Activated naive CD8-positive, alpha-beta T cell treated with anti-CD3 and anti-CD28 coated beads for 36 hours (primary cell): Measurements from ENCODE around the gene MGAT4C. TPM values are rescaled to one million over a fixed set of nuclear protein-coding genes. Genes with fewer than 3 reads are reported as not detected.

Experiments used
- DNase-seq: peaks from one replicate; pipeline ENCODE4 v3.0.0; 2021
- H3K27ac Mint-ChIP-seq: one replicate; pipeline ENCODE4 v1.8.0; 2022; ENCODE audit warnings: mild to moderate bottlenecking, moderate library complexity, mixed read lengths
- H3K27me3 Mint-ChIP-seq: one replicate; pipeline ENCODE4 v1.8.0; 2022; ENCODE audit warnings: mild to moderate bottlenecking, mixed read lengths
- H3K36me3 Mint-ChIP-seq: one replicate; pipeline ENCODE4 v1.8.0; 2021; ENCODE audit warnings: mild to moderate bottlenecking, mixed read lengths
- H3K4me1 Mint-ChIP-seq: one replicate; pipeline ENCODE4 v1.8.0; 2021; ENCODE audit warnings: mixed read lengths
- H3K4me3 Mint-ChIP-seq: one replicate; pipeline ENCODE4 v1.8.0; 2022; ENCODE audit warnings: mild to moderate bottlenecking, moderate library complexity, mixed read lengths
- H3K9me3 Mint-ChIP-seq: one replicate; pipeline ENCODE4 v1.8.0; 2022; ENCODE audit warnings: mixed read lengths
- total RNA-seq, 2 experiments: library from RNA; stranded (reverse); gene quantifications; one replicate each; pipeline ENCODE4 v1.2.3, GENCODE V29; 2021

Gene MGAT4C
- total RNA-seq, 2 experiments from 2014 or later, result not detected

GRCh38 chr12:85998074-85998473 lies 258.1 kb downstream of the MGAT4C start:
- Mint-ChIP-seq H3K27me3 (no peaks in the 10 kb centered on the region), H3K36me3 (no peaks in the 10 kb centered on the region), H3K4me1 (no peaks in the 10 kb centered on the region), H3K27ac (no peak overlapping the region), H3K9me3 (peaks cover 11% of the 10 kb centered on the region), H3K4me3 (no peak overlapping the region)
- no peak for DNase-seq

DNA sequence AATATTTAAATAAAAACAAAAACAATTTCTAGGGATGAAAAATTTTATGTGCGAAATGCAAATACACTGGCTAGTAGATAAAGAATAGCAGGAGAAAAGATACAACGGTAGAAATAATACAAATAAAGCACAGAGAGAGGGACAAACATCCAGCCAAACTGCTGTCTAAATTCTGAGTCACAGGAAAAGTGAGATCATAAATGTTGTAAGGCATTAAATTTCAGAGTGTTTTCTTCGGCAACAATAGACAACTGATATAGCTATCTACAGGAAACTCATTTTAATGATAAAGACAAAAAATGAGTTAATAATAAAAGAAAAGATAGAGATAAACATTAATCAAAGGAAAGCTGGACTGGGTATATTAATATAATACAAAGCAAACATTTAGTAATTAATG lies 259.9 kb downstream of the MGAT4C start:
- Mint-ChIP-seq H3K4me1 (no peaks in the 10 kb centered on the region), H3K36me3 (no peaks in the 10 kb centered on the region), H3K9me3 (peaks cover 14% of the 10 kb centered on the region), H3K27me3 (no peaks in the 10 kb centered on the region), H3K27ac (no peak overlapping the region), H3K4me3 (no peak overlapping the region)
- no peak for DNase-seq

GRCh38 chr12:85993746-85994145 lies 262.4 kb downstream of the MGAT4C start:
- no peak for DNase-seq
- H3K36me3 Mint-ChIP-seq, result no peaks in the 10 kb centered on the region
- no peak overlapping the region for H3K27ac Mint-ChIP-seq
- H3K9me3 Mint-ChIP-seq, result peaks cover 15% of the 10 kb centered on the region
- H3K27me3 Mint-ChIP-seq, result no peaks in the 10 kb centered on the region
- H3K4me1 Mint-ChIP-seq, result no peaks in the 10 kb centered on the region
- H3K4me3 Mint-ChIP-seq, result no peak overlapping the region

DNA sequence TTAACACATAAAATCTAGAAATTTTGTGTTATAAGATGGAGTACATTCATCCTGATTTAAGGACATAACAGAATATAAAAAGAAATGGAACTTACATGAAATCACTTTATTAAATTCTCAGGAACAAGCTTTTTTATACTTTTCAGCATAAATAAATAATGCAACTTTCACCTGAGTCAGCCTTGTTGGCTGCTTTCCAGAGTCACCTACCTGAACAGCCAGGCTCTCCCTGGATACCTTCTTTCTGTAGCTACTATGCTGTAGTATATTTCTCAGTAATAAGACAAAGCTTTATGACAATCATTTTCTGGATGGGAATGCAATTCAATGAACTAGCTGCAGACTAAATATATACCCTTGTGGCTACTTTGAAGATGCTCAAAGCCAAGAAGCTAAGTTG lies 270.2 kb downstream of the MGAT4C start:
- no peaks in the 10 kb centered on the region for H3K4me1 Mint-ChIP-seq
- H3K9me3 Mint-ChIP-seq, result peaks cover 2% of the 10 kb centered on the region
- no peak for DNase-seq
- H3K27ac Mint-ChIP-seq, result no peak overlapping the region
- no peaks in the 10 kb centered on the region for H3K36me3 Mint-ChIP-seq
- no peaks in the 10 kb centered on the region for H3K27me3 Mint-ChIP-seq
- H3K4me3 Mint-ChIP-seq, result no peak overlapping the region

- H3K9me3 Mint-ChIP-seq, result no peaks in the 10 kb centered on the region
- no peak overlapping the region for H3K27ac Mint-ChIP-seq
- H3K4me1 Mint-ChIP-seq, result no peaks in the 10 kb centered on the region
- no peak overlapping the region for H3K4me3 Mint-ChIP-seq
- no peaks in the 10 kb centered on the region for H3K27me3 Mint-ChIP-seq
- no peaks in the 10 kb centered on the region for H3K36me3 Mint-ChIP-seq
- no peak for DNase-seq
Observed at GRCh38 chr12:85983601-85984000, 272.6 kb downstream of the MGAT4C start.

GRCh38 chr12:85979641-85980040 lies 276.6 kb downstream of the MGAT4C start:
- no peaks in the 10 kb centered on the region for H3K27me3 Mint-ChIP-seq
- no peaks in the 10 kb centered on the region for H3K4me1 Mint-ChIP-seq
- DNase-seq, result no peak
- H3K4me3 Mint-ChIP-seq, result no peak overlapping the region
- H3K27ac Mint-ChIP-seq, result no peak overlapping the region
- H3K36me3 Mint-ChIP-seq, result no peaks in the 10 kb centered on the region
- H3K9me3 Mint-ChIP-seq, result no peaks in the 10 kb centered on the region

GRCh38 chr12:85975716-85976115 lies 280.5 kb downstream of the MGAT4C start:
- Mint-ChIP-seq H3K9me3 (no peaks in the 10 kb centered on the region), H3K4me1 (no peaks in the 10 kb centered on the region), H3K27me3 (no peaks in the 10 kb centered on the region), H3K27ac (no peak overlapping the region), H3K36me3 (no peaks in the 10 kb centered on the region), H3K4me3 (no peak overlapping the region)
- DNase-seq, result no peak

DNA sequence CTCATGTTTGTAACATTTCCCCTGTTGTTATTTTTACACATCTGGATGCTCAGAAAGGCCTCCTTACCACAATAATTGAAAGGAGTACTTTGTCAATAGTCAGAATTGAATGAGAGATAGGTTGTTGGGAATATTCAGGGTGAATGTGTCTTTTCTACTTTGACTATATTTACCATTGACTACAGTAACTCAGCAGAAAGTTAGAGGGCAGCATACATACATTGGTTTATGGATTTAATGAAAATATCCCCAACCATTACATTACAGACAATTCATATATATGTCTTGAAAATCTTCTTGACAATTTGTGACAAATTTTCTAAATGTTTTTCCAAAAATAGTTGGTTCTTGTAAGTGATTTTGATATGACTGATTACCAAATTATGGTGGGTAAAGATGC lies 284.4 kb downstream of the MGAT4C start:
- Mint-ChIP-seq H3K9me3 (no peaks in the 10 kb centered on the region), H3K27me3 (no peaks in the 10 kb centered on the region), H3K4me3 (no peak overlapping the region), H3K27ac (no peak overlapping the region), H3K4me1 (no peaks in the 10 kb centered on the region), H3K36me3 (no peaks in the 10 kb centered on the region)
- DNase-seq, result no peak

DNA sequence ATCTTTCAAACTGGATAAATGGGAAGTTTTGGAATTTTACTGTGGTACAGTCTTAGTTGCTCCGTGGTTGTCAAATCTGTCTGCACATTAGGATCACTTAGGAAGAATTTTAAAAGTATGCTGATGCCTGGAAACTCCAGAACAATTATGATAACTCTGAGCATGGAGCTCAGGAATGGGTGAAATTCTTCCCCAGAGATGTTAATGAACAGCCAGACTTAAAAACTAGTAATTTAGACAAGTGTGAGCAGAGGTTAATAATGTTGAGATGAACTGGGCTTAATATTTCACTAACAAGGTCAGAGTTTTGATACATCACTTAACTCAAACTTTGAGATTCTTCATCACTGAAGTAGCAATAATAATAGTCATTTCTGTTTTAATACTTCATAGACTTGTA lies 287.6 kb downstream of the MGAT4C start:
- H3K4me1 Mint-ChIP-seq, result no peaks in the 10 kb centered on the region
- H3K9me3 Mint-ChIP-seq, result no peaks in the 10 kb centered on the region
- no peak for DNase-seq
- no peaks in the 10 kb centered on the region for H3K27me3 Mint-ChIP-seq
- no peak overlapping the region for H3K27ac Mint-ChIP-seq
- no peaks in the 10 kb centered on the region for H3K36me3 Mint-ChIP-seq
- no peak overlapping the region for H3K4me3 Mint-ChIP-seq

DNA sequence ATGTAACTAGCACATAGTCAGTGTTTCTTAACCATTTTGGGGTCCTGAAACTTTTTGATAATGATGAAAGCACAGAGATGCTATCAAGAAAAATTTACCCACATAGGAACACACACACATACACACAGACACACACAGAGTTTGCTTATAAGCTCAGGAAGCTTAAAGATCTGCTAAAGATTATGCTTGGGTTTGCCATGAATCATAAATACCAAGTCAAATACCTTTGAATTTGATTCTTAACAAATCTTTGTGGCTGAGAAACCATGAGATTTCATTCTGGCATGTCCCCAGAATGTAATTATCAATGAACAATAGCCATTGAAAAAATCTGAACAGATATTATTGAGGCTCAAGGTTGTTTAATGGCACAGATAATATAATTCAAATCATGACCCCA lies 292.9 kb downstream of the MGAT4C start:
- no peak overlapping the region for H3K27ac Mint-ChIP-seq
- no peak for DNase-seq
- H3K4me3 Mint-ChIP-seq, result no peak overlapping the region
- H3K36me3 Mint-ChIP-seq, result no peaks in the 10 kb centered on the region
- no peaks in the 10 kb centered on the region for H3K27me3 Mint-ChIP-seq
- no peaks in the 10 kb centered on the region for H3K4me1 Mint-ChIP-seq
- no peaks in the 10 kb centered on the region for H3K9me3 Mint-ChIP-seq

GRCh38 chr12:85956081-85956480 lies 300.1 kb downstream of the MGAT4C start:
- H3K27me3 Mint-ChIP-seq, result no peaks in the 10 kb centered on the region
- no peaks in the 10 kb centered on the region for H3K9me3 Mint-ChIP-seq

DNA sequence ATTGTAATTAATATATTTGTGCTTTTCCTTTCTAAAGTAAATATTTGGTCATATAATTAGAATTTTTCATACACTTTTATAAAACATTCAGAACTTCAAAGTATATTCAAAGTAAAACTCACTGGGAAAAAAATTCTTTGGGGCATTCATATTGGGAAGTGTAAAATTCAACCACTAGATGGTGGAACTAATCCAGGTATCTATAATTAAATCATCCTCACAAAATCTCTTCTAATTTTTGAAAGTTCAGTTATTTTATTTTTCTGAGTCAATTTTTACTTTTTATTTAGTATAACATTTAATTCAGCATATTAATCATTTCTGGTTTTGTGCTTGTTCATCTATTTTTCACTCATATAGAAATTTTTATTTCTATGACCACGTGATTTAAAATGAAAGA lies 301.1 kb downstream of the MGAT4C start:
- no peaks in the 10 kb centered on the region for H3K4me1 Mint-ChIP-seq
- DNase-seq, result no peak
- H3K27me3 Mint-ChIP-seq, result no peaks in the 10 kb centered on the region
- H3K4me3 Mint-ChIP-seq, result no peak overlapping the region
- H3K9me3 Mint-ChIP-seq, result no peaks in the 10 kb centered on the region
- no peaks in the 10 kb centered on the region for H3K36me3 Mint-ChIP-seq
- H3K27ac Mint-ChIP-seq, result no peak overlapping the region

More at GRCh38 chr12:85956081-85956480, 300.1 kb downstream of the MGAT4C start:
- no peak for DNase-seq
- H3K36me3 Mint-ChIP-seq, result no peaks in the 10 kb centered on the region
- H3K4me1 Mint-ChIP-seq, result no peaks in the 10 kb centered on the region
- H3K4me3 Mint-ChIP-seq, result no peak overlapping the region
- no peak overlapping the region for H3K27ac Mint-ChIP-seq

- Mint-ChIP-seq H3K9me3 (no peaks in the 10 kb centered on the region), H3K4me3 (no peak overlapping the region)
Observed at GRCh38 chr12:85951823-85952222, 304.4 kb downstream of the MGAT4C start.

GRCh38 chr12:85949253-85949652 lies 306.9 kb downstream of the MGAT4C start:
- Mint-ChIP-seq H3K27ac (no peak overlapping the region), H3K36me3 (no peaks in the 10 kb centered on the region), H3K4me1 (no peaks in the 10 kb centered on the region), H3K9me3 (no peaks in the 10 kb centered on the region), H3K27me3 (no peaks in the 10 kb centered on the region), H3K4me3 (no peak overlapping the region)
- DNase-seq, result no peak

More at GRCh38 chr12:85951823-85952222, 304.4 kb downstream of the MGAT4C start:
- Mint-ChIP-seq H3K36me3 (no peaks in the 10 kb centered on the region), H3K27ac (no peak overlapping the region), H3K4me1 (no peaks in the 10 kb centered on the region), H3K27me3 (no peaks in the 10 kb centered on the region)
- no peak for DNase-seq

DNA sequence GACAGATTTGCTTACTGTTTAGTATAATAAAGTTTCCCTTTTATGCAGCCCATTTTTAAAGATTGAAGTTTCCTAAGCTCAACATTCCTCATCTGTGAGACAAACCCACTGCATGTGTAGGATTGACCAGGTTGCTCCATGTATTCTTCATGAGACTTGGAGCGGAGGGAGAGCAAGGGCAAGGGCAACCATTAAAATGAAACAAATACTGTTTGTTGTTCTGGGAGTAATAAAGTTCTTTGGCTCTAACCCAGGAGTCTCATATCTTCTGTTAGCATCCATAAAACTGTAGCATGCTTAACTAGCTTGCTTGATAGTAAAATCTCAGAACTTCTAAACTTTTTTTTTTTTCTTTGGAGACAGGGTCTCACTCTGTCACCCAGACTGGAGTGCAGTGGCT lies 307.9 kb downstream of the MGAT4C start:
- no peak for DNase-seq
- Mint-ChIP-seq H3K27ac (no peak overlapping the region), H3K9me3 (no peaks in the 10 kb centered on the region), H3K4me3 (no peak overlapping the region), H3K4me1 (no peaks in the 10 kb centered on the region), H3K27me3 (no peaks in the 10 kb centered on the region), H3K36me3 (no peaks in the 10 kb centered on the region)

DNA sequence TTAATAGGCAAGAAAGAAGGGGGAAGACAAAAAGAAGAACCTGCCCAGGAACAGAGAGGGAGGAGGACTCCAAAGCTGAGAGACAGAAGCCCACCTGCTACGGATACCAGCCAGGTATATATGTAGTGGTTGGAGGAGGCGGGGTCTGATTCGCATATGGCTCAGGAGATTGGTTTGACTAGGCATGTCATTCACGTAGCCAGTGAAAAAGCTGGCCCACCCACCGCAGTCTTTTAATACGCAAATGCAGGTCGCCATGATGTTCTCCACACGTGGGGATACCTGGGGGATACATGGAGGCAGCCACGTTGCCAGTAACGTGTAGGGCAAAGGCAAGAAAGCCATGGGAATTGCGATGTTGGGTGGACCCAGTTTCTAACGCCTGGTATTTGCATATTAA lies 308.9 kb downstream of the MGAT4C start:
- no peak overlapping the region for H3K27ac Mint-ChIP-seq
- DNase-seq, result no peak
- H3K4me3 Mint-ChIP-seq, result no peak overlapping the region
- H3K27me3 Mint-ChIP-seq, result no peaks in the 10 kb centered on the region
- H3K9me3 Mint-ChIP-seq, result no peaks in the 10 kb centered on the region
- no peaks in the 10 kb centered on the region for H3K36me3 Mint-ChIP-seq
- no peaks in the 10 kb centered on the region for H3K4me1 Mint-ChIP-seq

DNA sequence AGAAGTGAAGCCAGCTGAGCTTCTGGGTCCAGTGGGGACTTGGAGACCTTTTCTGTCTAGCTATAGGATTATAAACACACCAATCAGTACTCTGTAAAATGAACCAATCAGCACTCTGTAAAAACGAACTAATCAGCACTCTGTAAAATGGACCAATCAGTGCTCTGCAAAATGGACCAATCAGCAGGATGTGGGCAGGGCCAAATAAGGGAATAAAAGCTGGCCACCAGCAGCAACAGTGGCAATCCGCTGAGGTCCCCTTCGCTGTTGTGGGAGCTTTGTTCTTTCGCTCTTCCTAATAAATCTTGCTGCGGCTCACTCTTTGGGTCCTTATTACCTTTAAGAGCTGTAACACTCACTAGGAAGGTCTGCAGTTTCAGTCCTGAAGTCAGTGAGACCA lies 309.8 kb downstream of the MGAT4C start:
- no peaks in the 10 kb centered on the region for H3K36me3 Mint-ChIP-seq
- H3K4me3 Mint-ChIP-seq, result no peak overlapping the region
- no peak overlapping the region for H3K27ac Mint-ChIP-seq
- DNase-seq, result no peak
- H3K27me3 Mint-ChIP-seq, result no peaks in the 10 kb centered on the region
- no peaks in the 10 kb centered on the region for H3K4me1 Mint-ChIP-seq
- H3K9me3 Mint-ChIP-seq, result no peaks in the 10 kb centered on the region
